Transverse colon (tissue), 4 donors: ENCODE results near the gene DESI1. TPM values are rescaled to one million over a fixed set of nuclear protein-coding genes. Genes with fewer than 3 reads are reported as not detected.
A peak's percentile ranks its signal among the peaks of the same experiment; 100 is the strongest.
"Not testable (repeated sequence)": the region's sequence is repeated elsewhere in the genome, so short reads cannot be mapped to it uniquely, and the experiment has no call there.

ENCODE experiments used
- DNase-seq: peaks from one replicate; pipeline ENCODE4 v3.0.0-alpha.2; 2019
- H3K27ac ChIP-seq, 4 donors: fragments of 200-600 bp; sonication (generic); 2 replicates each; pipeline ENCODE4 v1.5.1; 2016 to 2018; ENCODE audit warnings: inconsistent platforms in 4 of 4
- H3K27me3 ChIP-seq: fragments of 200-600 bp; sonication (generic); 2 replicates; pipeline ENCODE4 v1.5.1; 2017; ENCODE audit warnings: inconsistent platforms
- H3K36me3 ChIP-seq, 4 donors: fragments of 200-600 bp; sonication (generic); 2 replicates each; pipeline ENCODE4 v1.5.1; 2017 to 2019; ENCODE audit warnings: inconsistent platforms in 4 of 4
- H3K4me1 ChIP-seq, 4 donors: fragments of 200-600 bp; sonication (generic); 2 replicates each; pipeline ENCODE4 v1.5.1; 2017 to 2020; ENCODE audit warnings: inconsistent platforms in 4 of 4
- H3K4me3 ChIP-seq, 4 donors: fragments of 200-600 bp; sonication (generic); 1 replicate in 1 of 4; 2 replicates in 3 of 4; pipeline versions ENCODE4 v1.5.1 to v1.6.1; 2017 to 2019; ENCODE audit warnings: inconsistent platforms in 4 of 4
- H3K9me3 ChIP-seq, 2 donors: fragments of 200-600 bp; sonication (generic); 2 replicates each; pipeline ENCODE4 v1.5.1; 2017 to 2019; ENCODE audit warnings: inconsistent platforms in 2 of 2
- EP300 ChIP-seq: sonication (generic); formaldehyde crosslinking; IDR thresholded peaks from one replicate; pipeline ENCODE4 v1.6.1; 2017; ENCODE audit warnings: antibody characterized with exemption, low read depth
- POLR2A ChIP-seq: fragments of 450-650 bp; IDR thresholded peaks from one replicate; pipeline ENCODE4 v1.6.1; 2016; ENCODE audit warnings: antibody characterized with exemption, mild to moderate bottlenecking, moderate library complexity
- POLR2AphosphoS5 ChIP-seq, 3 donors: sonication (generic); formaldehyde crosslinking; IDR thresholded peaks; one replicate each; pipeline ENCODE4 v1.6.1; 2016; ENCODE audit warnings: antibody characterized with exemption in 3 of 3
- WGBS, 2 donors: methylation state at CpG; one replicate each; pipeline ENCODE4 v1.1.5; 2018; ENCODE audit warnings: low coverage in 1 of 2; 5-methylcytosine and 5-hydroxymethylcytosine counted together
- in situ Hi-C, 4 donors: fragments of 200-750 bp; cut with MboI; loops; one replicate each; pipeline versions ENCODE4 v1.15.0 to v1.15.1; 2017; ENCODE audit warnings: low sequenced_read_pairs in 3 of 4, low pct_ligation_motif_present in 1 of 4, low pct_unique_long_range_greater_than_20kb in 1 of 4
- intact Hi-C: fragments of 100-400 bp; cut with DNase I; formaldehyde crosslinking; loops from one replicate; pipeline ENCODE4 v1.15.1; 2023; ENCODE audit warnings: low total_unique reads
- total RNA-seq, 4 donors: library from RNA; depleted of rRNA; stranded (reverse); fragments of >200 nt; gene quantifications; one replicate each; pipeline ENCODE4 v1.1.0, GENCODE V29; 2016
- TF ChIP-seq, protein P1 (sequence below), 5 experiments: fragments of 200-600 bp in 3 of 5; fragments of 450-650 bp in 2 of 5; sonication (generic) in 3 of 5; IDR thresholded peaks; 1 replicate in 2 of 5; 2 replicates in 3 of 5; pipeline ENCODE4 v1.5.1; 2016 to 2017; ENCODE audit warnings: antibody characterized with exemption in 5 of 5, inconsistent platforms in 3 of 5, mild to moderate bottlenecking in 2 of 5, moderate library complexity in 1 of 5

The DESI1 gene
- total RNA-seq, 4 donors from 2014 or later: 13.5 to 27.6 (median 16.8) TPM

- no peak for DNase-seq
- no peaks in the 10 kb centered on the region for H3K36me3 ChIP-seq
- intact Hi-C loops (no loop called here), in situ Hi-C loops (no loop called here)
- TF ChIP-seq POLR2AphosphoS5 (IDR thresholded peaks at IDR 0.05) (no peak), POLR2A (no peak), EP300 (no peak)
- TF ChIP-seq, protein P1, sequence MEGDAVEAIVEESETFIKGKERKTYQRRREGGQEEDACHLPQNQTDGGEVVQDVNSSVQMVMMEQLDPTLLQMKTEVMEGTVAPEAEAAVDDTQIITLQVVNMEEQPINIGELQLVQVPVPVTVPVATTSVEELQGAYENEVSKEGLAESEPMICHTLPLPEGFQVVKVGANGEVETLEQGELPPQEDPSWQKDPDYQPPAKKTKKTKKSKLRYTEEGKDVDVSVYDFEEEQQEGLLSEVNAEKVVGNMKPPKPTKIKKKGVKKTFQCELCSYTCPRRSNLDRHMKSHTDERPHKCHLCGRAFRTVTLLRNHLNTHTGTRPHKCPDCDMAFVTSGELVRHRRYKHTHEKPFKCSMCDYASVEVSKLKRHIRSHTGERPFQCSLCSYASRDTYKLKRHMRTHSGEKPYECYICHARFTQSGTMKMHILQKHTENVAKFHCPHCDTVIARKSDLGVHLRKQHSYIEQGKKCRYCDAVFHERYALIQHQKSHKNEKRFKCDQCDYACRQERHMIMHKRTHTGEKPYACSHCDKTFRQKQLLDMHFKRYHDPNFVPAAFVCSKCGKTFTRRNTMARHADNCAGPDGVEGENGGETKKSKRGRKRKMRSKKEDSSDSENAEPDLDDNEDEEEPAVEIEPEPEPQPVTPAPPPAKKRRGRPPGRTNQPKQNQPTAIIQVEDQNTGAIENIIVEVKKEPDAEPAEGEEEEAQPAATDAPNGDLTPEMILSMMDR (IDR thresholded peaks at IDR 0.05): no peak
- H3K27ac ChIP-seq: peak overlapping the region; percentile 43 to 83 (median 67)
- no peaks in the 10 kb centered on the region for H3K9me3 ChIP-seq
- H3K4me3 ChIP-seq: no peak overlapping the region
- WGBS, 2 donors: 74 to 89% methylated on average over 2 to 4 of the region's 4 CpGs
- H3K4me1 ChIP-seq: peaks cover 0 to 36% (median 11%) of the 10 kb centered on the region in 4 donors
- H3K27me3 ChIP-seq: peaks cover 7% of the 10 kb centered on the region
Observed at GRCh38 chr22:41562461-41562860, 58.4 kb downstream of the DESI1 start.

GRCh38 chr22:41561788-41562187 is 59.1 kb downstream of the DESI1 start:
- whole genome bisulfite sequencing, 2 donors: 84% methylated on average over 5 of the region's 5 CpGs; no CpG with 5 or more reads in 1 of the 2 donors
- peaks cover 7% of the 10 kb centered on the region for H3K27me3 ChIP-seq
- intact Hi-C loops: no loop called here
- in situ Hi-C loops: no loop called here
- TF ChIP-seq EP300: no peak
- TF ChIP-seq, protein P1 (IDR thresholded peaks at IDR 0.05): no peak
- TF ChIP-seq POLR2A: no peak
- TF ChIP-seq POLR2AphosphoS5 (IDR thresholded peaks at IDR 0.05): no peak
- peak overlapping the region; percentile 43 to 83 (median 67) for H3K27ac ChIP-seq
- no peak for DNase-seq
- H3K4me3 ChIP-seq: peak overlapping the region in 1 of 4 donors; percentile 26
- peaks cover 4 to 42% (median 16%) of the 10 kb centered on the region in 4 donors for H3K4me1 ChIP-seq
- no peaks in the 10 kb centered on the region for H3K36me3 ChIP-seq
- no peaks in the 10 kb centered on the region for H3K9me3 ChIP-seq

- in situ Hi-C loops: no loop called here
- H3K27ac ChIP-seq: peak overlapping the region; percentile 43 to 83 (median 67)
Observed at GRCh38 chr22:41561335-41561734, 59.5 kb downstream of the DESI1 start.

GRCh38 chr22:41560095-41560471 is 60.8 kb downstream of the DESI1 start:
- DNase-seq: no peak
- TF ChIP-seq POLR2A: no peak
- TF ChIP-seq EP300: no peak
- TF ChIP-seq POLR2AphosphoS5 (IDR thresholded peaks at IDR 0.05): no peak
- TF ChIP-seq, protein P1 (IDR thresholded peaks at IDR 0.05): no peak
- peaks cover 4 to 38% (median 14%) of the 10 kb centered on the region in 4 donors for H3K4me1 ChIP-seq
- H3K9me3 ChIP-seq: no peaks in the 10 kb centered on the region
- H3K36me3 ChIP-seq: no peaks in the 10 kb centered on the region
- H3K27ac ChIP-seq: peak overlapping the region; percentile 43 to 83 (median 67)
- 81% methylated on average over 6 of the region's 6 CpGs; no CpG with 5 or more reads in 1 of the 2 donors for WGBS, 2 donors
- H3K27me3 ChIP-seq: peaks cover 7% of the 10 kb centered on the region
- no peak overlapping the region for H3K4me3 ChIP-seq
- in situ Hi-C loops: no loop called here
- intact Hi-C loops: no loop called here

More at GRCh38 chr22:41561335-41561734, 59.5 kb downstream of the DESI1 start:
- no peaks in the 10 kb centered on the region for H3K9me3 ChIP-seq
- peak overlapping the region in 3 of 4 donors; percentile 11 to 26 (median 15) for H3K4me3 ChIP-seq
- no peak for DNase-seq
- no peaks in the 10 kb centered on the region for H3K36me3 ChIP-seq
- intact Hi-C loops: no loop called here
- H3K27me3 ChIP-seq: peaks cover 7% of the 10 kb centered on the region
- WGBS, 2 donors: 80% methylated on average over 7 of the region's 10 CpGs; no CpG with 5 or more reads in 1 of the 2 donors
- H3K4me1 ChIP-seq: peaks cover 4 to 42% (median 17%) of the 10 kb centered on the region in 4 donors
- TF ChIP-seq POLR2A (no peak), POLR2AphosphoS5 (IDR thresholded peaks at IDR 0.05) (no peak), EP300 (no peak)
- TF ChIP-seq, protein P1 (IDR thresholded peaks at IDR 0.05): no peak

DNA sequence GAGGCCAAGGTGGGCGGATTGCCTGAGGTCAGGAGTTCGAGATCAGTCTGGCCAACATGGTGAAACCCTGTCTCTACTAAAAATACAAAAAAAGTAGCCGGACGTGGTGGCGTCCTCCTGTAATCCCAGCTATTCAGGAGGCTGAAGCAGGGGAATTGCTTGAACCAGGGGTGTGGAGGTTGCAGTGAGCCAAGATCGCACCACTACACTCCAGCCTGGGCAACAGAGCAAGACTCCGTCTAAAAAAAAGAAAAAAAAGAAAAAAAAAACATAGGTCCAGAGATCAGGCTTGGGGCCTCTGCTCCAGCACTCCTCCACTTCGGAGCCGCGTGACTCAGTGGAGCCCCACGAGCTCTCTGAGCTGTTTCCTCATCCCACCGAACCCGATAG is 62.6 kb downstream of the DESI1 start:
- in situ Hi-C loops, DNase-seq, H3K27me3 ChIP-seq, intact Hi-C loops, H3K4me3 ChIP-seq, H3K9me3 ChIP-seq, H3K36me3 ChIP-seq: not testable (repeated sequence)
- peaks cover 4 to 32% (median 12%) of the 10 kb centered on the region in 4 donors for H3K4me1 ChIP-seq
- WGBS, 2 donors: 86% methylated on average over 13 of the region's 13 CpGs; no CpG with 5 or more reads in 1 of the 2 donors
- H3K27ac ChIP-seq: peak overlapping the region in 2 of 4 donors; percentile 57 to 63
